ENCODE data around the gene BOLA2B.
"Not testable (repeated sequence)": the region's sequence is repeated elsewhere in the genome, so short reads cannot be mapped to it uniquely, and the experiment has no call there.

Gene BOLA2B

DNA sequence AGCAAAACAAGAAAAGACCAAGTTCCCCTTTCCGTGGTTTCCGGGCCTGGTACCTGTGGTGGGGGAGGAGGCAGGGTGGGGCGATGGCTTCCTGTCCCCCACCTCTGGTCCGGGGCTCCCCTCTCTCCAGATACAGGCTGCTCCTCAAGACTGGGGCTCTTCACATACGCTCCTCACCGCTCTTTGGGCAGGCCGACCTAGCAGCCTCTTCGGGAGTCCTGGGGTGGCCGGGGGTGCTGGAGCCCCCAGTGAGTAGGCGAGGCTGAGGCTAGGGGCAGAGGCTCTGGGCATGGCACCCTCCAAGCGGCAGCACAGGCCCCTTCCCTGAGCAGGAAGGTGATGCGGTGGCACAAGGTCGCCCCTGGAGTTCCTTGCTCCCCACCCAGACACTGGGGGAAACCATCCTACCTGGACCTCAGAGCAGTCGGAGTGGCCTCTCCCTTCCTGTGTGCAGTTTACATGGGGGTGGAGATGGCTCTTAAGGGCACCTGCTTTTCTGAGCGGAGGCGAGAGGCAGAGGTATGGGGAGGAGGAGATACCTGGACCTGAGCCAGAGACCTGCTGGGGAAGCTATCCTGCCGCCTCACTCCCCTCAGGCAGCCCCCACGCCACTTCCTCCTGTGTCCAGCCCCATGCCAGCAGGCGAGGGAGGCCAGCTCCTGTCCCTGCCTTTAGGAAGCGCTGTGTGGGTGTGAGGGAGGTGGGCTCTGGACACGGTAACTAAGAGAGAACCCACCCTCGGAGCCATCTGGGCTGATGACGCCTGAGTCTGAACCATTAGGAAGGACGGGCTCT is 9.2 kb downstream of the BOLA2B start:
- DNase-seq (ENCODE audit: low read depth, low spot score), result no peak

DNA sequence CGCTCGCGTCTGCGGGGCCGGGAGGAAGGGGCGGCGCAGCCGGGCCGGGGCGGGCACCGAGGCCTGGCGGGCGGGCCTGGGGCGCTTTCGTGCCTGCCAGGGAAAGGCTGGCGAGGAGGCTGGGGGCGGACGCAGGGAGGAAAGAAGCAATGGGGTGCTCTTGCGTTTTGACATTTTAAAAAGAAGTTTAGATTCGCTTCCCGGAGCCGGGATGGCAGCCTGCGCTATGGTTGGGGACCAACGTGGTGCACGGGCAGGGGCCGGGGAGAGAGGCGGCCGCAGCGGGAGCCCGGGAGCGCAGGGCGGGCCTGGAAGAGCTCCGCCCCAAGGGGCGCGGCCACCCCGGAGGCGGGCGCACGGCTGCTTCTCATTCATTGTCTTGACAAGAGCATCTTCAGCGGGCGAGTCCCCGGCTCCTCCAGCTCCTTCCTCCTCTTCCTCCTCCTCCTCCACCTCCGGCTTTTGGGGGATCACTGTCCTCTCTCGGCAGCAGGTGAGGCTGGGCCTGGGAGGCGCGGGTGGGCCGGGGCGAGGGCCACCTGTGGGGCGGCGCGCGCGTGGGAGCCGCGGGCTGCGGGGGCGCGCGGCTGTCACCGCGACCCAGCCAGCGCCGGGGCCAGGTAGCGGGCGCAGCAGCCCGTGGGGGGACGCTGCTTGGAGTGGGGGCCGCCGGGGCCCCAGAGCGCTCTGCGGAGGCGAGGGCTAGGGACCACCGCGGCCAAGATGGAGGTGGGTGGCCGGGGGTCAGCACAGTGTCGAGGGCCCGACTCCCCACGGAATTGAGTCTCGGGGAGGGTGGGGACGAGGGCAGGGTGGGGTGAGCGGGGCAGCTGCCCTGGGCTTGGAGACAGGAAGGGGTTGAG is 10.0 kb downstream of the BOLA2B start, which contains the start of gene CORO1A:
Gene CORO1A (plus strand): TSS at position 370 of the 863 bp plus-strand sequence. CDS start 1,608 bp downstream, outside the sequence.
- DNase-seq (ENCODE audit: low read depth, low spot score), result no peak

- DNase-seq (ENCODE audit: low read depth, low spot score), result no peak
Observed at GRCh38 chr16:30180741-30181140, 12.7 kb downstream of the BOLA2B start.

GRCh38 chr16:30179931-30180330 is 13.5 kb downstream of the BOLA2B start:
- no peak for DNase-seq (ENCODE audit: low read depth, low spot score)

DNA sequence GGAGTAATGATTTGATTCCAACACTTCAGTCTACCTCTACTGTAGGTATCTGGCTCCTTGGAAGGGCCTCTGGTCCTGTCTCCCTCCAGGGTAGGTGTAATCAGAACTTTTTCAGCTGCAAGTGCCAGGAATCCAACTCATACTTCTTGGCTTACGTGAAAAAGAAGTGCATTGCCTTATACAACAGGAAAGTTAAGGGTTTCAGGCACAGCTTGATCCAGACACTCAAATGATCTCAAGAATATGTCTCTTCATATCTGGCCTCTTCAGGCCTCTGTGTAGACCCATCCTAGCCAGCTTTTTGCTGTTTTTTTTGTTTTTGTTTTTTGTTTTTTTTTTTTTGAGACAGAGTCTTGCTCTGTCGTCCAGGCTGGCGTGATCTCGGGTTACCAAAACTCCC is 14.3 kb downstream of the BOLA2B start:
- no peak for DNase-seq (ENCODE audit: low read depth, low spot score)

GRCh38 chr16:30176876-30177275 is 16.6 kb downstream of the BOLA2B start:
- not testable (repeated sequence) for DNase-seq (ENCODE audit: low read depth, low spot score)

- DNase-seq (ENCODE audit: low read depth, low spot score), result no peak
Observed at GRCh38 chr16:30173054-30173453, 20.4 kb downstream of the BOLA2B start.

DNA sequence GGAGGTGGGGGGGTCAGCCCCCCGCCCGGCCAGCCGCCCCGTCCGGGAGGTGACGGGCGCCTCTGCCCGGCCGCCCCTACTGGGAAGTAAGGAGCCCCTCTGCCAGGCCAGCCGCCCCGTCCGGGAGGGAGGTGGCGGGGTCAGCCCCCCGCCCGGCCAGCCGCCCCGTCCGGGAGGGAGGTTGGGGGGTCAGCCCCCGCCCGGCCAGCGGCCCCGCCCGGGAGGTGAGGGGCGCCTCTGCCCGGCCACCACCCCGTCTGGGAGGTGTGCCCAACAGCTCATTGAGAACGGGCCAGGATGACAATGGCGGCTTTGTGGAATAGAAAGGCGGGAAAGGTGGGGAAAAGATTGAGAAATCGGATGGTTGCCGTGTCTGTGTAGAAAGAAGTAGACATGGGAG is 23.3 kb downstream of the BOLA2B start:
- DNase-seq (ENCODE audit: low read depth, low spot score), result not testable (repeated sequence)

DNA sequence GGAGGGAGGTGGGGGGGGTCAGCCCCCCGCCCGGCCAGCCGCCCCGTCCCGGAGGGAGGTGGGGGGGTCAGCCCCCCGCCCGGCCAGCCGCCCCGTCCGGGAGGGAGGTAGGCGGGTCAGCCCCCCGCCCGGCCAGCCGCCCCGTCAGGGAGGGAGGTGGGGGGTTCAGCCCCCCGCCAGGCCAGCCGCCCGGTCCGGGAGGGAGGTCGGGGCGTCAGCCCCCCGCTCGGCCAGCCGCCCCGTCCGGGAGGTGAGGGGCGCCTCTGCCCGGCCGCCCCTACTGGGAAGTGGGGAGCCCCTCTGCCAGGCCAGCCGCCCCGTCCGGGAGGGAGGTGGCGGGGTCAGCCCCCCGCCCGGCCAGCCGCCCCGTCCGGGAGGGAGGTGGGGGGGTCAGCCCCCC is 24.1 kb downstream of the BOLA2B start:
- DNase-seq (ENCODE audit: low read depth, low spot score), result not testable (repeated sequence)

- DNase-seq (ENCODE audit: low read depth, low spot score), result not testable (repeated sequence)
Observed at GRCh38 chr16:30168746-30169145, 24.7 kb downstream of the BOLA2B start.

DNA sequence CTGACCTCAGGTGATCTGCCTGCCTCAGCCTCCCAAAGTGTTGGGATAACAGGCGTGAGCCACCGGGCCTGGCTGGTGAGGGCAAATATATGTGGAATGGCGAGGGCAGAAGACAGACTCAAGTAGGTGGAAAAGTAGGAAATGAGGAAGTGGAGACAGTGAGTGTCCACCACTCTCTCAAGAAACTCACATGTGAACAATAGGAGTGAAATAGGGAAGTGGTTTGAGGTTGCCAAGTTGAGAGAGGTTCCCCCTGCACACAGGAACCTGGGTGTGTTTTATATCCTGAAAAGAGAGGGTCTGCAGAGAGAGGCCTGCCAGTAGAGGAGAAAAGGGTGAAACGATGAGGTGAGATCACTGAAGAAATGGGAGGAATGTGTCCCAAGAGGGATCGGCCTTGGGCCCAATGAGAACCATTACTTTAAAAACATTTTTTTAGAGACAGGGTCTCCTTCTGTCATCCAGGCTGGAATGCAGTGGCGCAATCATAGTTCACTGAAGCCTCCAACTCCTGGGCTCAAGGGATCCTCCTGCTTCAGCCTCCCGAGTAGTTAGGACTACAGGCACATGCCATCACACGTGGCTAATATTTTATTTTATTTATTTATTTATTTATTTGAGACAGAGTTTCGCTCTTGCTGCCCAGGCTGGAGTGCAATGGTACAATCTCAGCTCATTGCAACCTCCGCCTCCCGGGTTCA is 27.1 kb downstream of the BOLA2B start:
- no peak for DNase-seq (ENCODE audit: low read depth, low spot score)

DNA sequence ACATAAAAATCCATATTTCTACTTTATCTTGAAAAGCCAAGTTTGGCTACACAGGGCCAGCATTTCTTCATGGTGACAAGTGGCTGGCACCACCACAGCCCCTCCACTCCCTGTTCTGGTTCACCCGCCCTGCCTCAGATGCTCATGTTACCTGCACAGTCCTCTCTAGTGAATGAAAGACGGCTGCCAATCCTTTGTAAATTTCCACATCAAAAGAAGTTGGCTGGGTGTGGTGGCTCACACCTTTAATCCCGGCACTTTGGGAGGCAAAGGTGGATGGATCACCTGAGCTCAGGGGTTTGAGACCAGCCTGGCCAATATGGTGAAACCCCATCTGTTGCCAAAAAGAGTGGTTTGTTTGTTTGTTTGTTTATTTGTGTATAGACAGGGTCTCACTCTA is 29.9 kb downstream of the BOLA2B start:
- DNase-seq (ENCODE audit: low read depth, low spot score), result no peak

GRCh38 chr16:30157214-30157613 is 36.3 kb downstream of the BOLA2B start:
- no peak for DNase-seq (ENCODE audit: low read depth, low spot score)

GRCh38 chr16:30155188-30155587 is 38.3 kb downstream of the BOLA2B start:
- no peak for DNase-seq (ENCODE audit: low read depth, low spot score)

DNA sequence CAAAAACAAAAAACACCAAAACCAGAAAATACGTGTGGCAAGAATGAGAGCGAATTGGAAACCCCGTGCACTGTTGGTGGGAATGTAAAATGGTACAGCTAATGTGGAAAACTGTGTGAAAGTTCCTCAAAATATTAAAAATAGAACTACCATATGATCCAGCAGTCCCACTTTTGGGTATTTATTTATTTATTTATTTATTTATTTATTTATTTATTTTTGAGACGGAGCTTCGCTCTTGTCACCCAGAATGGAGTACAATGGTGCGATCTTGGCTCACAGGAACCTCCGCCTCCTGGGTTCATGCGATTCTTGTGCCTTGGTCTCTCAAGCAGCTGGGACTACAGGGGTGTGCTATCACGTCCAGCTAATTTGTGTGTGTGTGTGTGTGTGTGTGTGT is 40.9 kb downstream of the BOLA2B start:
- no peak for DNase-seq (ENCODE audit: low read depth, low spot score)

- DNase-seq (ENCODE audit: low read depth, low spot score), result no peak
Observed at GRCh38 chr16:30151091-30151490, 42.4 kb downstream of the BOLA2B start.

- no peak for DNase-seq (ENCODE audit: low read depth, low spot score)
Observed at GRCh38 chr16:30149250-30149930, 44.1 kb downstream of the BOLA2B start.

DNA sequence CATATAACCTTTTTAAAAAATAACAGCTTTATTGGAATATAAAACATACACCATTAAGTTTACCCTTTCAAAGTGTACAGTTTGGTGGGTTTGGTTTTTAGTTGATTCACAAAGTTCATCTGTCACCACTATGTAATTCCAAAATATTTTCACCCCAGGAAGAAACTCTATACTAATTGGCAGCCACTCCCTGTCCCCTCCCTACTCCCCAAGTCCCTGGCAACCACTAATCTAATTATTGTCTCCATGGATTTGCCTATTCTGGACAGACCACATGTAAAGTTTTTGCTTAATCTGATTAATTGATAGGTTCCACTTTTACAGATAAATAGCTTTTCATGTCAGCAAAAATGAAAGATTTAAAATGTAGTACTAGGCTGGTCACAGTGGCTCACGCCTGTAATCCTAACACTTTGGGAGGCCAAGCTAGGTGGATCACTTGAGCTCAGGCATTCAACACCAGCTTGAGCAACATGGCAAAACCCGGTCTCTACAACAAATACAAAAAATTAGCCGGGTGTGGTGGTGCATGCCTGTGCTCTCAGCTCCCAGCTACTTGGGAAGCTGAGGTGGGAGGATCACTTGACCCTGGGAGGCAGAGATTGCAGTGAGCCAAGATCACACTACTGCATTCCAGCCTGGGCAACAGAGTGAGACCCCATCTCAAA is 45.5 kb downstream of the BOLA2B start:
- no peak for DNase-seq (ENCODE audit: low read depth, low spot score)

GRCh38 chr16:30145657-30146056 is 47.8 kb downstream of the BOLA2B start:
- no peak for DNase-seq (ENCODE audit: low read depth, low spot score)

GRCh38 chr16:30144917-30145316 is 48.5 kb downstream of the BOLA2B start:
- DNase-seq (ENCODE audit: low read depth, low spot score), result no peak

- DNase-seq (ENCODE audit: low read depth, low spot score), result no peak
Observed at GRCh38 chr16:30144017-30144416, 49.4 kb downstream of the BOLA2B start.
